HG03060 (cell line): ENCODE results near the gene FIZ1.

ENCODE experiments used
- ATAC-seq: cut with Tn5 transposase; IDR thresholded peaks from one replicate; pipeline ENCODE4 v1.9.1; 2021; ENCODE audit warnings: low read depth, moderate number of reproducible peaks; ENCODE audit not compliant: unreplicated experiment

Gene FIZ1

DNA sequence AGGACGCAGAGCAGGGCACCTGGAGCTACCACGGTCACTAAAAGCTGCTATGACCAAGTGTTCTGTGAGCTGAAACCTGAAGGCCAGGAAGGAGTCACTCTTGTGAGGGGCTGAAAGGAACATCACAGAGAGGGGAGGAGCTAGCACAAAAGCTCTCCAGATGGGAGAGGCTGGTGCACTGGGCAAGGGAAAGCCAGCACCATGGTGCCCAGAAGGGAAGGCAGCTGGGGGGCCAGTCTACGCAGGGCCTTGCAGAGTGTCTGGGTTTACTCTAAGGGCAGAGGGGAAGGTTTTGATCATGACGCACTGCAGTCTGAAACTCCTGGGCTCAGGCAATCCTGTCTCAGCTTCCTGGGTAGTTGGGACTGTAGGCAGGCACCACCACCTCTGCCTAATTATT, 37.4 kb upstream of the FIZ1 start:
- no peak for ATAC-seq

DNA sequence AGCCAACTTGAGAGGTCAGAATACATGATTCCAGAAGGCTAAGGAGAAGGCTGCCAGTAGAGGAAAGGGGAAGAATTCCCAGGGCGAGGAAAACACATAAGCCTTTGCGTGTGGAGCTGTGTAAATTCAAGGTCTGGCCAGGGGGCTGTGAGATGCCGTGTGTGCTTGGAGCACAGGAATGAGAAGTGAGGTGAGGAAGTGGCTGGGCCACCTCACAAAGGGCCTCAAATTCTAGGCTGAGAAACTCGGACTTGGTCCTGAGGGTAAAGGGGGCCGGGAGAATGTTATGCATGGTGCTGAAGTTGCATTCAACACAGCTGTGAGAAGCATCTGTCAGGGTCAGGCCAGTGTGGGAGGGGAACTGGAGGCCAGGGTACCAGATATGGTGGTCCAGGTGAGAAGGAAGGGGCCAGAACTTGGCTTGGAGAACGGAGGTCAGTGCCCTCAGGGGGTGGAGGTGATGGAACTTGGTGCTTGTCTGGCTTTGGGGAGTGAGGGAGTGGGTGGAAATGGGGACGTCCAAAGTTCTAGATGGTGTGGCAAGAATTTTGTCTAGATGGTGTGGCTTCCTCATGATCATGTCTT, 36.6 kb upstream of the FIZ1 start:
- ATAC-seq = no peak

DNA sequence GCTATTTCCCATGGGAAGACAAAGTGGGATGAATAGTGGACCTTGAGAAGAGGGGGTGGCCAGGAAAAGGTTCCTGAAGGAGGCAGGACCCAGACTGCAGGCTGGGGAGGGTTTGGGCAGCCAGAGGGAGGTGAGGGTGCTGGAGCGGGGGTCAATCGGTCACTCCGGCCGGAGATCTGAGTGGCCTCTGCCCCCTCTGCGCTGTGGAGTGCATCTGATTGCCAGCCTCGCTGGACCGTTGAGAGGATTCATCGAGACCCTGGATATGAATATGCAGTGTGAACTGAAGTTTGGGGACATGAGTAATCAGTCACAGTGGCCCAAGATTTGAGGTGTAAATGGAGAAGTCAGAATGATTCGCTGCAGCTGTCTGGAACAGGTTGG, 36.0 kb upstream of the FIZ1 start:
- no peak for ATAC-seq

DNA sequence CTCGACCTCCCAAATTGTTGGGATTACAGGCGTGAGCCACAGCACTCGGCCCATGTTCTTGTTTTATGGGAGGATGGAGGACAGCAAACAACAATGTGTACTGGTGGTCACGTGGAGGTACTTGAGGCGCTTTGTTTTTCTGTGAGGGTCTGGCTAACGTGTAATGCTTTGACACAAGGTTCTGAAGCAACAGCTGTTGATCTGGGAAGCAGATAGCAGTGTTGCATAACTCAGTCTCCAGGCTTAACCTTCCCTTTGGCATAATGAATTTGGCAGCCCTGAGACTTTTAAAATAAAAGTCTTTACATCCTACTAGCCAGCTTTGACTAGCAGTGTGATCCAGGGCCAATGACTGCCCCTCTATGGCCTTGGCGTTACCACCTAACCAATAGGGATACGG, 34.5 kb upstream of the FIZ1 start:
- no peak for ATAC-seq

DNA sequence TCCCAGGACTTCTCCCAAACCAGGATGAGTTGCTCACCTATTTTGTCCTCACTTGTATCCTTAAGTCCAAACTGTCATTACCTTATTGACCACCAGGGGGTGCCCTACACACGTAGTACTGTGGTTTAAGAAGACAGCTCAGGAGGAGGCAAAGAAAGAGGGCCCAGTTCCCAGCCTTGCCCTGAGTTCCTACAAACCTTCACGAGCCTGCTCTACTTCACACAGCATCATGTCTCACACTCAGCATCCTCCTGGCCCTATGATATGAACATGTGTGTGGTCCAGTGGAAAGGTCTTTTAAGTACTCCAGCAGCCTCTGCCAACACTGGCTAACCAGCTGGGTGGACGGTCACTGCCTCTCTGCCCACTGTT, 33.1 kb upstream of the FIZ1 start:
- no peak for ATAC-seq

DNA sequence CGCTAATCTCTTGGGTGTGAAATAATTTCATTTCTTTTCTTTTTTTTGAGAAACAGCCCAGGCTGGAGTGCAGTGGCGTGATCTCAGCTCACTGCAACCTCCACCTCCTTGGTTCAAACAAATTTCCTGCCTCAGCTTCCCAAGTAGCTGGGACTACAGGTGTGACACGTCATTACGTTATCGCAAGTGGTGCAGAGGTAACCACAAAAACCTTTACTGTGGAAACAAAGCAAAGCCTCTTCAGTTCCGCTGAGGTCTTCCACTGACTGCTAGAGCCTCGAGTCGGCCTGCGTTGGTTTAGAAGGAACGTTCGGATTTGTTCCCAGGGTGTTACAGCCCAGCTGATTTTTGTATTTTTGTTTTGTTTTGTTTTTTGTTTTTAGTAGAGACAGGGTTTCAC, 27.0 kb upstream of the FIZ1 start:
- no peak for ATAC-seq

DNA sequence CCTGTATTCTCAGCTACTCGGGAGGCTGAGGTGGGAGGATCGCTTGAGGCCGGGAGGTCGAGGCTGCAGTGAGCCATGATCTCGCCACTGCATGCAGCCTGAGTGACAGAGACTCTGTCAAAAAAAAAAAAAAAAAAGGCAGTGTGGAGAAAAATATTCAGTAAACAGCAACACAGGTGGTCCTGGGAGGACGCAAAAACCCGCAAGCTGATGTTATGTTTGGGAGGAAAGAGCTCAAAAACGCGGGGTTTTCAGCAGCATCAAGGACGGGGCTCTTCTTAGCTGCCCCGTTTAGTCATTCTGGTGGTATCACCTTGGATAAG, 25.6 kb upstream of the FIZ1 start:
- no peak for ATAC-seq

DNA sequence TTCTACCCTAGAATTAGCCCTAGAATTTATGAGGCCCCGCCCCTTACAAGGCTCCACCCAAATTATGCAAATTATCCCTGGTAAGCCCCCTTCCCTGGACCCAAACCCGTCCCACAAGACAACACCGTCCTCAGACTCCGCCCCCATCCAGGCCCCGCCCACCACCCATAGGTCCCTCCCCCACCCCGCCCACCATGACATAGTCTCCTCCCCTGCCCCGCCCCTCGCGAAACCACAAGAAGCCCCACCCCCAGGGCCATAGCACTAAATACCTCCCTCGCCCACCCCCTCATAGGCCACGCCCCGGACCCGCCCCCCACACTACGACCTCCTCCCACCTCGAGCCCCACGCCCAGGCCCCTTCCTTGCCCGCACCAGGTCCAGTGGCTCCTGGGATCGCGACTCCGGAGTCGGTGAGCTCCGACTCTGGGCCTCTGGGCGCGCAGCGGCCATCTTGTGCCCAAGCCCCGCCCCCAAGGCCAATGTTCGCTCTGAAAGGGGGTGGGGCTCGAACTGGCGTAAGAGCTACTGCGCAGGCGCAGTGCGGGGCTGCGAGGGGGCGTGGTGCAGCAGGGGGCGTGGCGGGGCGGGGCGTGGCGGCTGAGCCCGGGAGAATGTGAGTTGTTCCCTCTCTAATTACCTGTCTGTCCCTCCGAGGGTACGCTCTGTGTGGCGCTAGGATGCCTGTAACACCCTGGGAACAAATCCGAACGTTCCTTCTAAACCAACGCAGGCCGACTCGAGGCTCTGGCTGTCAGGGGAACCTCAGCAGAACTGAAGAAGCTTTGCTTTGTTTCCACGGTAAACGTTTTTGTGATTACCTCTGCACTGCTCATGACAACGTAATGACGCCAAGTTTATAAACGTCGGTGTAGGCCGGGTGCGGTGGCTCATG, 25.0 kb upstream of the FIZ1 start, which contains the start of gene ZNF784:
ZNF784 (minus strand) TSS at position 458 of the 895 bp plus-strand sequence; CDS start at position 453, 5 bp downstream.
- no peak for ATAC-seq

DNA sequence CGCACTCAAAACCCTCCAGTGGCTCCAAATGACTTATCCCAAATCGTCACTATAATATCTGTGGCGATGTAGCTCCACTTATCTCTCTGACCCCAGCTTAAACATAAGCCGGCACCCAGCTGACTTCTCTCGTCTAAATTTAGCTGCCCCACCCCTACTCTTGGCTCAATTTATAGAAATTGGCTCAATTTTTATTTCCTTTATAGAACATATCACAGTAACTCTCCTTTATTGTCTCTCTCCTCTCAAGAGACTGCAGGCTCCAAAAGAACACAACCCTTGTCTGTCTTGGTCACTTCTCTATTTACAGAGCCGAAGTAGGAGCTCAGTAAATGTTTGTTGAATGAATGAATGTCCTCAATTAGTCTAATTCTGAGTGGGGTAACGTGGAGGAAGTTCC, 24.2 kb upstream of the FIZ1 start:
- no peak for ATAC-seq

DNA sequence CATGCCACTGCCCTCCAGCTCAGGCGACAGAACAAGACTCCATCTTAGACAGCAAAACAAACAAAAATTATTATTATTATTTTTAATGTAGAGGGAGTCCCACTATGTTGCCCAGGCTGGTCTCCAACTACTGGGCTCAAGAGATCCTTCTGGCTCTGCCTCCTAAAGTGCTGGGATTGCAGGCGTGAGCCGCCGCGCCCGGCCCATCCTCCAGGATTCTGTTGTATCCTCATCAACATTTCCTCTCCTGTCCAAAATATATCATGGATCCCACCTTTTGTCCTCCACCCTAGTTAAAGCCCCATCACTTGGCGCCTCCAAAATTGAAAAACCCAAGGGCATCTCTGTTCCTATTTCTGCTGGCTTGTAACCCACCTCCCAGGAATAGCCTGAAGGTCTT, 23.8 kb upstream of the FIZ1 start:
- ATAC-seq = no peak

DNA sequence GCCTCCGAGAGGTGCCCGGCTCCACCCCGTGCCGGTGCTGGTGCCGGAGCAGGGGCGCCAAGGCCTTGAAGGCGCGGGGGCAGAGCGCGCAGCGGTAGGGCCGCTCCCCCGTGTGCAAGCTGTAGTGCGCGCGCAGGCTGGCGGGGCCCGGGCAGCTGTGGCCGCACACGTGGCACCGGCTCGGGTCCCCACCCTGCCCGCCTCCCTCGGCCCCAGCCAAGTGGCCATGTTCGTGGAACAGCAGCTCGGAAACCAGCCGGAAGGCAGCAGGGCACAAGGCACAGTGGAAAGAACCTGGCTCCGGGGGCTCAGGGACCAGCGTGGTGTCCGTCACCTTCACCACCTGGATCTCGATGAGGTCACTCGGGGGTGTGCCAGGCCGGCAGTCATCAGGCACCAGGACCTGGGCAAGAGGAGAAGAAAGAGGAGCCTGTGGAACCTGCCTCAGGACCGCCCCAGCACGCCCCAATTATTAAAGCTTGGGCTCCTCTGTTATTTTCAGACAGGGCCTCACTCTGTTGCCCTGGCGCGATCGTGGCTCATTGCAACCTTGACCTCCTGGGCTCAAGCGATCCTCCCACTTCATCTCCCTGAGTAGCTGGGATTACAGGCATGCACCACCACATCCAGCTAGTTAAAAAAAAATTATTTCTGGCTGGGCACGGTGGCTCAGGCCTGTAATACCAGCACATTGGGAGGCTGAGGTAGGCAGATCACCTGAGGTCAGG, 23.1 kb upstream of the FIZ1 start:
- ATAC-seq = no peak

DNA sequence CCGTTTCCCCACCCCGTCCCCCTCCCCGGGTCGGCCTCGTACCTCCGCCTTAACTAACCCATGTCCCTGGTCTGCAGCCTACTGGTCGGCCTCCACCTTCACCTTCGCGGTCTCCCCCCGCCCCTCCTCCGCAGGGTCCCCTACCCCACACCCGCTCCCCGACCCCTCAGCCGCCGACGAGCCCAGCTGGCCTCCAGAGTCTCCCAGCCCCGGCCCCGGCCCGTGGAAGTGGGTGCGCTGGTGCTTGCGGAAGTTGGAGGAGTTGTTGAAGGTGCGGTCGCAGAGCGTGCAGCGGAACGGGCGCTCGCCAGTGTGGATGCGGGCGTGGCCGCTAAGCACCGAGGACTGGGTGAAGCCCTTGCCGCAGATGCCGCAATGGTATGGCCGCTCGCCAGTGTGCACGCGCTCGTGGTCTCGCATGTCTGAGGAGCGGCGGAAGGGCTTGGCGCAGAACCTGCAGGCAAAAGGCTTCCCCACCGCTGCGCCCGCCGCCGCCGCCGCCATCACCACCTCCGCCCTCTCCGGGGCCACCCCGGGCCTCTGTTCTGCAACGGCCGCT, 22.4 kb upstream of the FIZ1 start:
- ATAC-seq = no peak

DNA sequence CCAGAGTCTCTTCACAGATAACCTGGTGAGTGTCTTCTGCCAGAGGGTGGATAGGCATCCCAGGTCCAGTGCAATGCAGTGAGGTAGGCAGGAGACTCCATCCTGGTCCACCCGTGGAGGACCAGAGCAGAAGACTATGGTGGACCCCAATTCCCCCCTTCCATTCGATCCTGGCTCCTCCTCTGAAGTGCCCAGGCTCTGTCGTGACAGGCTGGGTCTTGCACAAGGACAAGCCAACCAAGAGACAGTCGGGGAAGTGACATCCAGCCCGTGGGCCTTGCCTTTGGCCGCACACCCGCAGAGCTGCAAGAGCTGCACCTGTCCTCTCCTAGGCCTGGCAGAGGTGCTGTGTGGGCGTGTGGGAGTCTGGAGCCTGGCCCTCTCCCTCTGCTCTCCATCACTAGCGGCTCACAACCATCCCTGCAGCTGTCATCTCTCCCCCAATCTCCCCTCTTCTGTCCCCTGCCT, 21.9 kb upstream of the FIZ1 start:
- ATAC-seq = no peak

DNA sequence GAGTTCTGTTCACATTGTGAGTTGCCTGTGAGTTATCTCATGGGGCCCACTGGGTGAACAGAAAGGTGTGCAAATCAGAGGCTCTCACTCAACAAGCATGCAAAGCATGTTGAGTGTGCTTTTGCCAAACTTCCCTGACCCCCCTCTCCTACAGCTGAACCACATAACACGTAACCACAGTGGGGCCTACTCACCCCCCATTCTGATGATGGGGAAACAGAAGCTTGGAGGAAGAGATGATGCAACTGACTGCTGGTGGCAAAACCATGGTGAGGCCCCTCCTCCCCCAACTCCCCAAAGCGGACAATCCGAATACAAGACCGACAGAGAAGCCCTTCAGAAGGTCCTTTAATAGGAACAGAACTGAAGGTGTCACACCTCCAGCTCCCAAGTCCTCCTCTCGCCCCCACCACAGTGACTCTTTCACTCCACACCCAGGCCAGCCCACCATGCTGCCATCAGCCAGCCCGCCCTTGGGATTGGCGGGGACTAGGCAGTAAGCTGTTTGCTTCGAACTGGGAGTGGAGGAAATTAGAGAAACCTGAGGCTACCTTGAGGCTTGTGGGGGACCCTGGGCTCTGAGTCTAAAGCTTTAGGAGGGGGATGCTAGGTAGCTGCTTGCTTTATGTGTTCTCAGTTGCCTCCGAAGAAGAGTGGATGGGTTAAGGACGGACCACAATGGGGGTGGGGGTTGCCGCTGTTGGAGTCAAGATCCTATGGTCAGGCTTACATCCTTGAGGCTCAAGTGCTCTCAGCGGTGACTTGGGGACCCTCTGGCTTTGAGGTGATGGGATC, 21.3 kb upstream of the FIZ1 start:
- no peak for ATAC-seq

DNA sequence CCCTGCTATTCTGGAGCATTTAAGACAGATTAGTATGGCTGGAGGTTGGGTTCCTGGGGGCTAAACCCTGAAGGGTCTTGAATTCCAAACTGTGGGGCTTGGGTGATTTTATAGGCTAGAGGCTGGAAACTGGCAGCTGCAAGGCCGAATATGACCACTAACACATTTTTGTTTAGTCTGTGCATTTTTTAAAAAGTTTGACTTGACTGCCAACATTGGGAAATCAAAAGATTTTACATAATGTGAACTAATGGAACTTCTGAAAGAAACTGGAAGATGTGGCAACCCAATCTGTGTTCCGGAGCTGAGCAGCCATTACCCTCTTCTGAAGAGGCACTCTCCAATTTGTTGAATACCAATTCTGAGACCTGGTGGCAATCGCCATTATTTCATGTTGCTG, 20.0 kb upstream of the FIZ1 start:
- ATAC-seq = no peak

DNA sequence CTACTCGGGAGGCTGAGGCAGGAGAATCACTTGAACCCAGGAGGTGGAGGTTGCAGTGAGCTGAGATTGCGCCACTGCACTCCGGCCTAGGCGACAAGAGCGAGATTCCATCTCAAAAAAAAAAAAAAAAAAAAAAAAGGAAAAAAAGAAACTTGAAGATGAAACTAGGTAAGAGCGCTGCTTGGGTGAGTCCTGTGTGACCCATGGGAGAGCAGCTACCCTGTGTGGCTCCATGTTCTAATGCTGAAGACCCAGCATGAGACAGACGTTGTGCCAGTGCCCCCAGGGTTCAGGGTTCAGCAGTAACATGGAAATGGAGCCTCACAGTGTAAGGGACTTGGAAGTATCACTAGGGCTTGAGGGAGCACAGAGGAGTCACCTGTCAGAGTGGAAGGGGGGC, 19.1 kb upstream of the FIZ1 start:
- ATAC-seq = no peak

DNA sequence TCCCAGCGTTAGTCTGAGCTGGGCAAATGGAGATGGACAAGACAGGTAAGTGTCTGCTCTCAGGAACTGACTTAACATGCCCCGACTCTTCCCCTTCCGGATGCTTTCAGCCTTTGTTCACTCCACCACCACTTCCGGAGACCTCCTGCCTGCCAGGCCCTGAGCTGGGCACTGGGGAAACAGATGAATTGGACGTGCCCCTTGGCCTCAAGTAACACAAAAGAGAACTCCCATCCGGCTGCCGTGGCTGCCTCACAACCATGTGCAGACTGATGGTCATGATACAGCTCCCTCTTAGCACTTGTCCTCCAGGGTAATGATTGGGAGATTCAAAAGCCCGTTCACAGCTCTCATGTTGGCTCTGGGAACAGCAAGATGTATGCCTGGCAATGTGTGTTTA, 18.1 kb upstream of the FIZ1 start:
- ATAC-seq = no peak

DNA sequence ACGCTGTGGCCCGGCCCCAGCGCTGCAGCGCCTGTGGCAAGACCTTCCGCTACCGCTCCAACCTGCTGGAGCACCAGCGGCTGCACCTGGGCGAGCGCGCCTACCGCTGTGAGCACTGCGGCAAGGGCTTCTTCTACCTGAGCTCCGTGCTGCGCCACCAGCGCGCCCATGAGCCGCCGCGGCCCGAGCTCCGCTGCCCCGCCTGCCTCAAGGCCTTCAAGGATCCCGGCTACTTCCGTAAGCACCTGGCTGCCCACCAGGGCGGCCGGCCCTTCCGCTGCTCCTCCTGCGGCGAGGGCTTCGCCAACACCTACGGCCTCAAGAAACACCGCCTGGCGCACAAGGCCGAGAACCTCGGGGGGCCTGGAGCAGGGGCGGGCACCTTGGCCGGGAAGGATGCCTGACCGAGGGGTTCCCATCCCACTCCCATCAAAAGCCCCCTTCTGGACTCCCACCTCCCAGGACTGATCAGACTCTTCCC, 17.1 kb upstream of the FIZ1 start:
- ATAC-seq = no peak

DNA sequence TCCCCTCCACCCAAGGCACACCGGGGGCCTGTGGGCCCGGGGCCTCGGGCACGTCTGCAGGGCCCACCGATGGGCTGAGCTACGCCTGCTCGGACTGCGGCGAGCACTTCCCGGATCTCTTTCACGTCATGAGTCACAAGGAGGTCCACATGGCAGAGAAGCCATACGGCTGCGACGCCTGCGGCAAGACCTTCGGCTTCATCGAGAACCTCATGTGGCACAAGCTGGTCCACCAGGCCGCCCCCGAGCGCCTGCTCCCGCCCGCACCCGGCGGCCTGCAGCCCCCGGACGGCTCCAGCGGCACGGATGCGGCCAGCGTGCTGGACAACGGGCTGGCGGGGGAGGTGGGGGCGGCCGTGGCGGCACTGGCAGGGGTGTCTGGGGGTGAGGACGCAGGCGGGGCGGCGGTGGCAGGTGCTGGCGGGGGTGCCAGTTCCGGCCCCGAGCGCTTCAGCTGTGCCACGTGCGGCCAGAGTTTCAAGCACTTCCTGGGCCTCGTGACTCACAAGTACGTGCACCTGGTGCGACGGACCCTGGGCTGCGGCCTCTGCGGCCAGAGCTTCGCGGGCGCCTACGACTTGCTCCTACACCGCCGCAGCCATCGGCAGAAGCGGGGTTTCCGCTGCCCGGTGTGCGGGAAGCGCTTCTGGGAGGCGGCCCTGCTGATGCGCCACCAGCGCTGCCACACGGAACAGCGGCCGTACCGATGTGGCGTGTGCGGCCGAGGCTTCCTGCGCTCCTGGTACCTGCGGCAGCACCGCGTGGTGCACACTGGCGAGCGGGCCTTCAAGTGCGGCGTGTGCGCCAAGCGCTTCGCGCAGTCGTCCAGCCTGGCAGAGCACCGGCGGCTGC, 16.5 kb upstream of the FIZ1 start:
- ATAC-seq = no peak
